Right kidney (tissue), 1 donor: ENCODE measurements around the gene FBXO31.
A peak's percentile ranks its signal among the peaks of the same experiment; 100 is the strongest.

Experiments used
- DNase-seq: peaks from one replicate; pipeline ENCODE4 v3.0.0-alpha.2; 2016

Gene FBXO31

DNA sequence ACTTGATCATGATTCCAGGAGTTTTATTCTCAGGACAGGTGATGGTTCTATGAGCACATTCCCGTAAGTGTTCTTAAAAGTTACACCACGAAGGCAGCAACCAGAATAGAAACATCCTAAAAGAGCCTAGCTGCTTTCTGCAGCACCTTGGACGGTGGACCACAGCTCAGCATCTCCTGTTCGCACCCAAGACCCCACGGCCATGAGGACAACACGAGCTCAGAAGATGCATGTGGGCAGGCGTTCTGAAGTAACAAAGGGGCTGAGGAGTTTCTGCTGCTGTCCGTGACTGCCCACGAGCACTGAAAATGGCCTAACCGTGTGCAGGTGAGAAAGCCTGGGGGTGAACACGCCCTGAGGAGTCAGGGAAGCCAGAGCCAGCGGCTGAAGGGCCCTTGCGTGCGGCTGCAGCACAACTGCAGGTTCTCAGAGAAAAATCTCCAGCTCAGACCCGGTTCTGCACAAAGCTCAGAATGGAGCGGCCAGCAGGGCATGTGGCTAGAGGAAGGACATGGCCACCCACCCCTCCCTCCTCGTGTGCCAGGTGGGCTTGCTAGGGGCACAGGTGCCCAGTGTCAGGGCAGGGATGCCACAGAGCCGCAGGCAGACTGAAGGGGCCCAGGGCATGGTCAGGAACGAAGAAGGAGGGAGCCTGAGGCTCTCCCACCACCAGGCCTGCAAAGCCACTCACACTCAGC is 55.6 kb downstream of the FBXO31 start:
- no peak for DNase-seq

DNA sequence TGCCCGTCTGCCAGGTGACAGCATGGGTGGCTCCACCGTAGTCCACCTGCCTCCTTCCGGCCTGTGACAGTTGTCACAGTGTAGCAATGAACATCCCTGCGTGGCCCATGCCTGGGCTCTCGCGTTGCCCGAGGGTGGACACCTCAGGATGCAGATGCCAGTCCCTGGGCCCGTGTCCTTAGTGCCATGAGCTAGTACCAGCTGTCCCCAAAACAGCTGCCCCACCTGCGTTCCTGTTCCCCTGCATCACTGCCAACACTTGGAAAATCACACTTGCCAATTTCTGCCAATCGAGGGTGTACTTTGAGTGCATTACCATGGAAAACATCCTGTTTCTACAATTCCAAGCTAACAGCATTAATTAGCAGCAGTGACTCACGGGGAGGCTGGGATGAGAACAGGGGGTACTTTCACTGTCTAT is 57.4 kb downstream of the FBXO31 start:
- no peak for DNase-seq

DNA sequence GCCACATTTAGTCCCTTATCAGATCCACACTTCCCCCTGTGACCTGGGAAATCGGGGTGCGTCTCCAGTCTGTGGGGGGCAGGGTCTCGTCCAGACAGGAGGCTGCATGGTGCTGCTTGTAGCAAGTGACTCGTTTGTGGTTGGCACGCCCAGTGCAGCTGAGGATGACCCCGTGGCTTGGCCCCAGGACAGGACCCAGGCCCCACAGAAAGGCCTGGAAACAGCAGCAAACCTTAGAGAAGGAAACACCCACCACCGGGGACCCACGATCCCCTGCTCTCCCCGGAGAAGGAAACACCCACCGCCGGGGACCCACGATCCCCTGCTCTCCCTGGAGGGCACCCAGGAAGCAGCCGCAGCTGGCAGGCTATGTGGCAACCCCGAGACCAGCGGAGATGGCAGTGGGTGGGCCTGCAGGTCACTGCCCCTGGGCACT is 58.1 kb downstream of the FBXO31 start:
- DNase-seq, result no peak

DNA sequence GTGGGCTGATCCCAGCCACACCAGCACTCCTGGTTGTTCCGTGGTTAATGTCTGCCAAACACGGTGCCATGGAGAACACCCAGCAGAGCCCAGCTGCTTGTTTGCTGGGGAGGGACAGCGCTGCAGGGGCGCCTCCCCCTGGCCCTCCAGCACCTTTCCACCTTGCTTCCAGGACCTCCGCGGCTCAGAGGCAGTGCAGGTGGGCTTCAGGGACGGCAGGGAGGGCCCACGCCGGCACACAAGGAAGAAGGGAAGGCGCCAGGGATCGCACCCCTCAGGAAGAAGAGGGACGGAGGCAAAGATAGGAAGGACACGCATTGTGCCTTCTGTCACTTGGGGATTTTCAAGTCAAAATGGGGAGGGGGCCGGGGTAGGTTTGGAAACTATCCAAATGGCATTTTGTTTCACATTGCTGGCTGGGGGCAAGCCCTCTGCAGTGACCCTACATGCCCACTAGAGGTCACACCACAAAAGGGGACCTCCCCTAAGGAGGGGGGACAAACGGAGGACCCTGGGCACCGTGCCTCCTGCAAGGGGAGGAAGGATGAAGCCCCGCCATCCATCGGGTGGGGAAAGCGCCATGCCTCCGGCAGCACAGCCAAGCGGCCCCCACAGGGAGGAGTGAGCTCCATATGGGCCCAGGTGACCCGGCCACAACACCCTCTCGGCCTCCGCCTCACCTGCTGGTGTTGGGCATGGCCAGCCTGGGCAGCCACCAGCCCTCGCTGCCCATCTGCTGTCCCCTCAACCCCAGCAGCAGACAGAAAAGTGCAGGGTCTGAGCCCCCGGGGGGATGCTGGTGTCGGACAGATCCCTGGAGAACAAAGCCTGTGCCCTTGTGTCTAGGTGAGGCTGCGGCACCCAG is 58.9 kb downstream of the FBXO31 start:
- peak; percentile 45 for DNase-seq

DNA sequence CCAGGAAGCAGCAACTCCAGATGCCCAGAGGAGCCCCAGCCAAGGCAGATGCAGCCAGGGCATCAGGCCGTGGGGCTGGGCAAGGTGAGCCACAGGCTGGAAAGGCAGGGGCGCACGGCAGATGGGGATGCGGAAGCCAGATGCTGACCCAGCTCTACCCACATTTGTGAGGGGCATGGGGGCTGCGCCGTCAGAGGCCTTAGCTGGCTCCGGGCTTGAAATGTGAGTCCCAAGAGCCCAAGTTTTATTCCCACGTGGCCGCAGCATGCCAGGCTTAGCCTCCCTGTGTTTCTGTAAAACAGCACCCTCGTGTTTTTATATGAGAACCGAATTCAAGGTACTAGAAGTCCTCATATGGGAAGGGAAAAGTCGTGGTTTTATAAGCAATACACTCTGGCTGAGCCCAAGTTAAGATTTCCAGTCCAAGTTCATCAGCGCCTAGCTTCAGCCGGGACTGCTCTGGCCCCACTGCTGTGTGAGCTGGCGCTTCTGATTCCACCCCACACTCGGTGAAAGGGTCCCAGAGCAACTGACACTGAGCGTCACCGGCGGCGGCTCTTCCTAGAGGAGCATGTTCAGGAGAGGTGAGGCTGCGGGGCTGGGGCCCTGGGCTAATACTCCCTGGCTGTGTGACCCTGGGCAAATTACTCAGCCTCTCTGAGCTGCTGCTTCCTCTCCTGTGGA is 59.7 kb downstream of the FBXO31 start:
- DNase-seq, result no peak

DNA sequence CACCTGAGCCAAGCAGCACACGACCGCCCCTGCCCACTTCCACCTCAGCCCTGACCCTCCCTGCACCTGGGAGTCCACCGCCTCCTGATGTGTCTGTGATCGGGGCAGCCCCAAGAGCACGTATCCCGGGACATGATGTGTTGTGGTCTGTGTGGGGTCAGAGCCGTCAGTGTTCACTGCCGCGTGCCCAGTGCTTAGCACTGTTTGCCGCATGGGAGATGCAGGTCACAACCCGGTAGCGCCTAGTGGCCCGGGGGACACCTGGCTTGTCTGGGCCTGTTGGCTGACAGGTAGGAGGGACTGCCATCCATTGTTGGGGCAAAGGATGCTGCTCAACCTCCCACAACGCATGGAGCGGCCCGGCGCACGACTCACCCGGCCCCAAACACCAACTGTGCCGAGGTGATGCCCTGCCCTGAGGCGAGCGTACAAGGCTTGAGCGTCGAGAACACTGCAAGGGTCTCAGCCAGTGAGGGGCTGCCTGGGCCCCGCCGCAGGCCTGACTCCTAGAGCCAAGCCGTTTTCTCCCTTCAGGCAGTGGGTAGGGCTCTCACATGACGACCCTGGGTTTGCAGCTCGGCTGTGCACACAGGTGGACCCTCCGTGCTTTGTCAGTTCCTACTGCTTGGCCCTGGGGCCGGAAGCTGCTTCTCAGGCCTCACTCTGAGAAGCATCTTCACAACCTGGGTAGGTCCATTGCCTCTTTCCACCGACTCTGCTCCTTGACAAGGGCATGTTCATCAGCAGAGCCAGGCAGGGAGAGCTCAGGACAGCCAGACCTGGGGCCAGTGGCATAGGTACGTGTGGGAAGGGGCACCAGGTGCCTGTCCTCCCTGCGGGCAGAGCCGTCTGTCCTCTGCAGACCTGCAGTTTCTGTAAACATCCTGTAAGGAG is 60.5 kb downstream of the FBXO31 start:
- DNase-seq, result no peak

DNA sequence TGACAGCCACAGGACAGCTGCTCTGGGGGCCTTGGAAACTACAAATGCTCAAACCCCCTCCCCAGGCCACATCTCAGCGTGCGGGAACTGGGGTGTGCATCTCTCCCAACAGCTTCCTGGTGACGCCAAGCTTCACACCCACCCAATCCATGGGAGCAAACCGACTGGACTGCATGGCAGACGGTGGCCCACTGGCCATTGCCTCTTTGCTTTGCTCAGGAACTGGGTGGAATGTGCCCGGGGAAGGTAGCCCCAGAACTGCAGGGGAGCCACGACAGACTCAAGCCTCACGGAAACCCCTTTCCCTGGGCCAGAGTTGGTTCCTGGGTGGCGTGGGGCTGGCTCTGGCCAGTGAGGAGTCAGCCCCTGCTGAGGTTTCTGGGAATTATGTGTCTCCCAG is 61.2 kb downstream of the FBXO31 start:
- no peak for DNase-seq

DNA sequence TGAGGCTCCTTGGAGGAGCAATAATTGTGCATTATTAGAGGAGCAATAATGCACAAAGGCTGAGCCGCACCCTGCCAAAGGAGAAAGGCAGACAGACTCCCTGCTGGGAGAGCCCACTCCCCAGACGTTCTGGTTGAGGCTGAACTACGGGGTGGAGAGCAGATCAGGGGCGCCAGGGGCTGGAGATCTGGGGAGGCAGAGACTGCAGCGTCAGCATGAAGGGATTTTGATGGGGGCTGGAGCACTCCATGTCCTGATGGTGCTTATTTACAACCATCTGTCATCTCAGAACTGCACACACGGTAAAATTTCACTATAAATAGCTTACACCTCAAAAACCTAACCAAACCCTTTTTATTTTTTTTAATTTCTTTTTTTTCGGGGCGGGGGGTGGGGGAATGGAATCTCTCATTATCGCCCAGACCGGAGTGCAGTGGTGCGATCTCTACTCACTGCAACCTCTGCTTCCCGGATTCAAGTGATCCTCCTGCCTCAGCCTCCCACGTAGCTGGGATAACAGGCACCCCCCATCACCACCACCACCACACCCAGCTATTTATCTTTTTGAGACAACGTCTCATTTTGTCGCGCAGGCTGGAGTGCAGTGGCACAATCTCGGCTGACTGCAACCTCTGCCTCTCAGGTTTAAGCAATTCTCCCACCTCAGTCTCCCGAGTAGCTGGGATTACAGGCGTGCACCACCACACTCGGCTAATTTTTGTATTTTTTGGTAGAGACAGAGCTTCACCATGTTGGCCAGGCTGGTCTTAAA is 62.1 kb downstream of the FBXO31 start:
- no peak for DNase-seq

DNA sequence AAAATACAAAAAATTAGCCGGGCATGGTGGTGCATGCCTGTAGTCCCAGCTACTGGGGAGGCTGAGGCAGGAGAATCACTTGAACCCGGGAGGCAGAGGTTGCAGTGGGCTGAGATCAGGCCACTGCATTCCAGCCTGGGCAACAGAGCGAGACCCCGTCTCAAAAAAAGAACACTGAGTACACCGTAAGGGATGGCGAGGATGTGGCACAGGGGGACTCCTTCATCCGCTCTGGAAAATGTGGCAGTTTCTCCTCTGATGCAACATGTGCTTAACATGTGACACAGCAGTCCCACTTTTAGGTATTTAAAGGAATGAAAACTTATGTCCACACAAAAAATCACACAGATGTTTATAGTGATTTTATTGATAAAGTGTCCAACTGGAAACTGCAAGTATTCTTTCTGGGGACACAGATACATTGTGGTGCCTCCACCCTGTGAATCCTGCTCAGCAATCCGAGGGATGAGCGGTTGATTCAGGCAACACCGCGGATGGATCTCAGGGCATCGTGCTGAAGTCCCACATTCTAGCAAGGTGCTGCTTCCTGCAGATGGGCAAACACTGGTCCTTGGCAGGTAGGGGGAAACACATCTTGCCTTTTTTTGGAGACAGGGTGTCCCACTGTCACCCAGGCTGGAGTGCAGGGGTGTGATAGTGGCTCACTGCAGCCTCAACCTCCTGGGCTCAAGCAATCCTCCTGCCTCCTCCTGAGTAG is 62.9 kb downstream of the FBXO31 start:
- DNase-seq, result no peak

DNA sequence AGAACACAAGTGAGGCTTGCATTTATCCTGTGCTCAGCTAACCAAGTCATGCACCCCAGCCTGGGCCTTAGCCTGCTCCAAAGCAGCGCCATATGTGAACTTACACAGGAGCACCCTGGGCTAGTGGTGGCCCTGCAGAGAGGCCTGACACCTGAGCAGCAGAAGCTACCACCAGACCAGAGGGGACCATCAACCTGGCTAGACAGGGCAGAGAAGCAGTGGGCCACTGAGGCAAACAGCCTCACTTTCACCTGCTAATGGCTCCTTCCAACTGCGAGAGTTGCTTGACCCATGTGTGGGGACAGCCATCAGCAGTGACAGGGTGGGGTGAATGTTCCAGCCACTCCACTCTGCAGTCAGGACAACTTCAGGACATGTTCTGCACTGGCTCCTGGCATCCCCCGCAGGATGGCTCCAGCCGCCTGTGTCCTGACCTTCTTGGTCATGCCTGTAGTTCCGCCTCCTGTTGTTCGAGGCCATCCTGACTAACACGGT is 63.5 kb downstream of the FBXO31 start:
- no peak for DNase-seq

DNA sequence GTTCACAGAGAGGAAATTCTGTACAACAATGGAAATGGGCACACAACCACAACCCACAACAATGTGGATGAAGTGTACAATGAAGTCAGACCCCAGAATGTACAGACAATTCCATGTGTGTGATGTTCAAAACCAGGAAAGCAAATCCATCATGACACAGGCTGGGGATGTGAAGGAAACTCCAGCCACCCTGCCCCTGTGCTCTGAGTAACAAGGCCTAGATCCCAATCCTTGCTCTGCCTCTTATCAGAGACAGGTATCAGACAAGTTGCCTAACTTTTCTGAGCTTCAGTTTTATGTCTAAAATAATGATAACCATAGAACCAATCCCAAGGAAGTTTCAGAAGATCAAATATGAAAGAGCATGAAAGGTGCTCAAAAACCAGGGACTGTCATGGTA is 64.6 kb downstream of the FBXO31 start:
- no peak for DNase-seq

DNA sequence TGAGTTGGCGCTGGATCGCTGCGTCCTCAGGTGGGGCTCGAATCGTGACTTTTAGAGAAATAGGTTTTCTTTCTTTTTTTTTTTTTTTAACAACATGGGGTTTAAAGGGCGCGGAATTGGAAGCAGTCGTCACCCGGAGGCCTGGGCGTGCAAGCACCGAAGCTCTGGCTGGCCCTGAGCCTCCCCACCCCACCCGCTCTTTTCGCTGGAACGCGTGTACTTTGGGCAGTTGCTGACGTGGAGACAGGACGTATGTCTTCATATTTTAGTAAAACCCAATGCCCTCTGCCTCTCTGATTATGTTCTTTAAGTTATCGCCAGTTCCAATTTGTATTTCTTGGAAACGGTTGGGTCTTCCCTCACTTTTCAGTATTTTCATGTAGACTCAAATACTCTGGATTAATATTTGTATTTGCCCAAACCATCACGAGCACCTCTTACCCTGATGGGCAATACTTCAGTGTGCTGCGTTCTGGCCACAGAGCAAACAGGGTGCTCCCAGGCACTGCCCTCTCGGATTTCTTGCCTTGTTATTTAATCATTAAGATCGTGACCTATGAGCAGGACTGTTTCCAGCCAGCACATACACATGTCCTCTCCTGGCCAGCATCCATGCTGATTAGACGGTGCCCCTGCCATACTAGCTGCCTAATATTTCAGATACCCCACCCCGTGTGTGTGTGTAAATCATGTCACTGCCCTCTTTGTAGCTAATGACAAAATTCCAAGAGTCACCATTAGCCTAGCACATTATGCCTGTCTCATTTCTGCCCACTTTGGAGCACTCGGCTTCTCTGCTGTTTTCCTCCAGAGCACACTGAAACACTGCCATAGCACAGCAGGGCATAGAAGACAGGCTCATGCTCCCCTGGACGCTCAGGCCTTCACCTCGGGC is 65.6 kb downstream of the FBXO31 start:
- no peak for DNase-seq

DNA sequence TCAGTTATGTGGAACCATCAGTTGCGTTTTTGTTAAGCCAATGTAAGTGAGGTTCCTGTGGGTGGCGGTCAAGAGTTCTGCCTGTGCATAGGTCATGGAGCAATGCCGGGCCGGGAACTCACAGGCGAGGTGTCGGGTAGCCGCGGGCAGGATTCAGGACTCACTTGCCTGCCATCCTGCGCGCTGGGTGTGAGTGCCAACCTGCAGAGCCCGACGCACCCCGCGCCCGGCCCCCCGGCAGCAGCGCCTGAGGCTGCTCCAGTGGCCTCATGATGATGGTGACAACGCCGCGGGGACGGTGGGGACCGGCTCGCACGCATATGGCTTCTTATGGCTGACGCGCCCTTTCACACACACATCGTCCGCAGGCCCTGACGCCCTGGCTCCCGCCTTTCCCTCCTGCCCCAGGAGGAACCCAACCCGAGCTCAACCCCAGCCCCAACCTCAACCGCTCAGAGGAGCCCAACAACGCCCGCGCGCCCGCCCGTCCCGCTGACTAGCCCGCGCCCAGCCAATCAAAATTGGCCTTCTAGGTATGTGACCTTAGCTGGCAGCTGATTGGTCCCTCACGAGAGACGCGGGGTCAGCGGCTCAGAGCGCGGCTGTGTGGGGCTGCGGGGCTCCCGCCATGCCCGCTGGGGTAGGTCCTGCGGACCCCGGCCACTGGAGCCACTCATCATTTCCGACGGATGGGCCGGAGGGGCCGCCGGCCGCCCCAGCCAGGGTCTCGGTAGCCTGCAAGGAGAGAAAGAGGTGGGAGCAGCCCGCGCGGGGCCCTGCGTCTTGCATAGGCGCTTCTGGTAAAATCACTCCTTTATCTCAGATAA is 66.4 kb downstream of the FBXO31 start, which contains the start of gene C16orf95:
TSS of gene C16orf95 (minus strand) at position 470 of the 827 bp plus-strand sequence. CDS start at position 320, 150 bp downstream.
- DNase-seq, result peak; percentile 96

DNA sequence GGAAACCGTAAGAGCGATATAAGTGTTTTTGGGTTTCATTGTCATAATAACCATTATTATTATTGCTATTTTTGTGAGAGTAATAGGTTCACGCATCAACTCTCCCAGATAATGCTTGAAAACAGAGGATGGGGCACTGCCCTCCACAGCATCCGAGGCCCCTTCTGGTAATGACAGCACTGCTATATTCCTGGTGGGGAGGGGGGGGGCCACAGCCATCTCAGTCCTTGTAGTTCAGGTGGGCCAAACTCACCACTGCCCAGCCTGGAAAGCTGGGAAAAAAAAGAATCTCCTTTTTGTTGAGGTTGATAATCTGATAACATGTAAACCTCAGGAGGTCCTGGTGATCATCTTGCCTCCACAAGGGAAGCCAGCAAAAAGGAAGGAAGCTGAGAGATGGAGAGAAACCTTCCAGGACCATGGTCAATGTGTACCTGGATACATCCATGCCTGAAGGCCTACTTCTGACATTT is 67.1 kb downstream of the FBXO31 start:
- DNase-seq, result no peak

DNA sequence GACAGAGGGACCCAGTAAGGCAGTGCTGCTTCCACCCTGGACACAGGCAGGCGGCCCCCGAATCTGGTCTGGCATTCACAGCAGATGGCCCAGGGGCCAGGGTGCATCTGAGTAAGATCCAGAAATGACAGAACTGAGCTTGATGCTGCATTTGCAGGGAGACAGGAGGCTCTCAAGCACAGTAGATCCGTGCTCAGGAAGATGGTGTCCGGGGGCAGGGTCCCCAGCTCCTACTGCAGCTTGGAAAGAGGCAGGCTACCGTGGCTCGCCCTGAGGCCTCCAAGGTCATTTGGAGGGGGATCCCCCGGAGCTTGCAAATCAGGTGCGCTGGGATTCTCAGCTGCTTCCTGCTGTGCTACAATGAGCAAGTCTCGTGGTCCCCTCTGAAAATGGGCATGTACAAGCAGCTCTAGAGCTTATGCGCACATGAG is 68.6 kb downstream of the FBXO31 start:
- DNase-seq, result no peak

DNA sequence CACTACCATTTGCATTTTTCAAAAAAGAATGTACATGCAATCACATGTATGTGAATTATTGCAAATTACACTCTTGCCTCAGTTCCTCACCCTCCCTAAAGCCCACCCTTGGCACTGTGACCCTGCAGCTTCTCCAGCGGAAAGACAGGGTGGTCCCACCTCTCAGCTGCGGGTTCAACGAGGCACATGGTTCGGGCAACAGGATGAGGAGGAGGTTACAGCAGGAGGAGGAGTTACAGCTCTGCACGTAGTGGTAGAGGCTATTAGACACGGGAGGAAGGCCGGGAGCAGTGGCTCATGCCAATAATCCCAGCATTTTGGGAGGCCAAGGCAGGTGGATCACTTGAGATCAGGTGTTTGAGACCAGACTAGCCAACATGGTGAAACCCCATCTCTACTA is 71.6 kb downstream of the FBXO31 start:
- no peak for DNase-seq

DNA sequence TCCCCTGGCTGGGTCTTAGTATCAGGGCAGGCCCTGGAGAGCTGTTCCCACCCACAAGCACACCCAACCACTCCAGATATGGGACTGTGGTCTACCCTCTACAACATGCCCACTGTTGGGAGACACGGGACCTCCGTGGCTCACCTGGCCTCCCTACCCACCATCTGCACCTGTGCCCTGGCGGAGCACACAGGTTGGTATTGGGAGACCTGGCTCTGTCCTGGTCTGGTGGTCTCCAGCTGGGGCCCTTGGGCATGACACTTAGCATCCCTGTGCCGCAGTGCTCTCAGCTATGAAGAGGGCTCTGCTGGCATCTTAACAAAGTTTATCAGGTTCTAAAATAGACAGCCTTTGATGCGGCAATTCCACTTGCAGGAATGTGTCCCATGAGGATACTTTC is 72.2 kb downstream of the FBXO31 start:
- no peak for DNase-seq

DNA sequence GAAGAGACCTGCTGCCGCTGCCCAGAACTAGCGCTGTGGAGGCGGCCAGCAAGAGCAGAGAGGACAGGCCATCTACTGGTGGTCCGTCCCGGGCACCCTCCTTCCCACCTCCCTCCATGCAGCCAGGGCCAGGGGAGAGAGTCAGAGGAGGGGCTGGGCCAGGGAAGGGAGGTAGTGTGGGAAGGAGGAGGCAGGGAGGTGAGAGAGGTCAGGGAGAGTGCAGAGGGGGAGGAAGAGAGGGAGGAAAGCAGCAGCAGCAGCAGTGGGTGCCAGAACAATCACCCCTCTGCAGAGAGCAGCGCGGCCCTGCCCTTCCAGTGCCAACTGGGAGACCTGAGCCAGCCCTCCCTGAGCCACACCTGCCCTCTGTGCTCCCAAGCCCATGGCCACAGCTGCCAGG is 73.0 kb downstream of the FBXO31 start:
- no peak for DNase-seq
